WTC11 (cell line): ENCODE results near the gene RESP18. TPM values are rescaled to one million over a fixed set of nuclear protein-coding genes. Genes with fewer than 3 reads are reported as not detected.

Experiments used
- ATAC-seq: fragments of 200-7000 bp; cut with Tn5 transposase; 2 replicates; pipeline ENCODE4 v1.10.0; 2021; ENCODE audit warnings: mild to moderate bottlenecking, moderate library complexity
- CTCF ChIA-PET: fragments of 300-600 bp; sonication (Branson Sonifier 250); formaldehyde crosslinking; loops from one replicate; lab custom pipeline; 2021; ENCODE audit warnings: antibody characterized with exemption; lab: Charles Lee
- POLR2A ChIA-PET: fragments of 350-600 bp; sonication (Branson Sonifier 250); formaldehyde crosslinking; loops from one replicate; lab custom pipeline; 2021; ENCODE audit warnings: antibody characterized with exemption; lab: Charles Lee
- DNase-seq: peaks from one replicate; pipeline ENCODE4 v3.0.0; 2021; ENCODE audit warnings: low spot score
- H3K27ac Mint-ChIP-seq: 2 replicates; pipeline ENCODE4 v1.8.0; 2021; ENCODE audit warnings: mixed read lengths
- H3K27me3 Mint-ChIP-seq: 2 replicates; pipeline ENCODE4 v1.8.0; 2021; ENCODE audit warnings: low read depth, mild to moderate bottlenecking, moderate library complexity, mixed read lengths
- H3K36me3 Mint-ChIP-seq: 2 replicates; pipeline ENCODE4 v1.8.0; 2021; ENCODE audit warnings: mixed read lengths
- H3K4me1 Mint-ChIP-seq: 2 replicates; pipeline ENCODE4 v1.8.0; 2022; ENCODE audit warnings: mixed read lengths
- H3K4me3 Mint-ChIP-seq: 2 replicates; pipeline ENCODE4 v1.8.0; 2021; ENCODE audit warnings: mild to moderate bottlenecking, moderate library complexity, mixed read lengths
- H3K9me3 Mint-ChIP-seq: 2 replicates; pipeline ENCODE4 v1.8.0; 2021; ENCODE audit warnings: mixed read lengths
- ELF4 ChIP-seq: sonication (generic); formaldehyde crosslinking; IDR thresholded peaks from 2 replicates; pipeline ENCODE4 v1.8.1; 2022; ENCODE audit warnings: low read depth, mild to moderate bottlenecking, moderate library complexity, missing genetic modification reagents
- FOXK1 ChIP-seq: sonication (generic); formaldehyde crosslinking; IDR thresholded peaks from 2 replicates; pipeline ENCODE4 v1.8.0; 2022; ENCODE audit warnings: mild to moderate bottlenecking, moderate library complexity, missing genetic modification reagents
- MXD4 ChIP-seq: fragments of 250-450 bp; sonication (Bioruptor Pico); IDR thresholded peaks from 2 replicates; pipeline ENCODE4 v1.8.0; 2021; ENCODE audit warnings: mild to moderate bottlenecking, moderate library complexity, borderline replicate concordance
- NR2C2 ChIP-seq: sonication (generic); formaldehyde crosslinking; IDR thresholded peaks from 2 replicates; pipeline ENCODE4 v1.8.0; 2022; ENCODE audit warnings: mild to moderate bottlenecking, missing genetic modification reagents
- SOX15 ChIP-seq: fragments of 250-450 bp; sonication (Bioruptor Pico); IDR thresholded peaks from 2 replicates; pipeline ENCODE4 v1.9.0; 2021; ENCODE audit warnings: mild to moderate bottlenecking
- TCF7 ChIP-seq: sonication (generic); formaldehyde crosslinking; IDR thresholded peaks from 2 replicates; pipeline ENCODE4 v1.8.0; 2022; ENCODE audit warnings: mild to moderate bottlenecking, low read depth, missing genetic modification reagents, moderate library complexity
- ZNF219 ChIP-seq: sonication (generic); formaldehyde crosslinking; IDR thresholded peaks from 2 replicates; pipeline ENCODE4 v1.8.0; 2023; ENCODE audit warnings: missing genetic modification reagents, mild to moderate bottlenecking, borderline replicate concordance
- ZNF263 ChIP-seq: sonication (generic); formaldehyde crosslinking; IDR thresholded peaks from 2 replicates; pipeline ENCODE4 v1.8.1; 2022; ENCODE audit warnings: low read depth, mild to moderate bottlenecking, moderate library complexity, missing genetic modification reagents
- total RNA-seq: library from RNA; stranded (reverse); gene quantifications from 3 replicates; pipeline ENCODE4 v1.2.3, GENCODE V29; 2021
- TF ChIP-seq, protein P1 (sequence below): sonication (generic); formaldehyde crosslinking; IDR thresholded peaks from 2 replicates; pipeline ENCODE4 v1.8.1; 2023; ENCODE audit warnings: mild to moderate bottlenecking, missing genetic modification reagents, borderline replicate concordance
- TF ChIP-seq, protein P2 (sequence below): sonication (generic); formaldehyde crosslinking; IDR thresholded peaks from 2 replicates; pipeline ENCODE4 v1.8.1; 2023; ENCODE audit warnings: mild to moderate bottlenecking, missing genetic modification reagents, moderate library complexity
- TF ChIP-seq, protein P3 (sequence below): fragments of 250-450 bp; sonication (Bioruptor Pico); IDR thresholded peaks from 2 replicates; pipeline ENCODE4 v1.9.0; 2021; ENCODE audit warnings: moderate library complexity, mild to moderate bottlenecking, inconsistent platforms, borderline replicate concordance
- TF ChIP-seq, protein P4 (sequence below): sonication (generic); formaldehyde crosslinking; IDR thresholded peaks from 2 replicates; pipeline ENCODE4 v1.8.1; 2022; ENCODE audit warnings: low read depth, missing genetic modification reagents, borderline replicate concordance
- TF ChIP-seq, protein P5 (sequence below): sonication (generic); formaldehyde crosslinking; conservative IDR thresholded peaks from 2 replicates; pipeline ENCODE4 v1.8.1; 2023; ENCODE audit warnings: mild to moderate bottlenecking, low read depth, missing genetic modification reagents, moderate library complexity
- TF ChIP-seq, protein P6 (sequence below): sonication (generic); formaldehyde crosslinking; IDR thresholded peaks from 2 replicates; pipeline ENCODE4 v1.8.0; 2023; ENCODE audit warnings: missing genetic modification reagents

Gene RESP18
- total RNA-seq, 1 experiment from 2014 or later, result not detected

DNA sequence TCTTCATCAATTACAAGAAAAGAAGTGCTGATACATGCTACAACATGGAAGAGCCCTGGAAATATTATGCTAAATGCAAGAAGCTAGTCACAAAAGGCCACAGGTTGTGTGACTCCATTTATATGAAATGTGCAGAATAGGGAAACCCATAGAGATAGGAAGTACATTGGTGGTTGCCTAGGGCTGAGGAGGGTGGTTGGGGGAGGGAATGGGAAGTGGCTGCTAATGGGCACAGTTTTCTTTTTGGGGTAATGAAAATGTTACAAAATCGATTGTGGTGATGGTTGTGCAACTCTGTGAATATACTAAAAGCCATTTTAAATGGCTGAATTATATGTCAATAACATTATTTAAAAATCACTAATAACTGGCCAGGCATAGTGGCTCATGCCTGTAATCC is 24.3 kb upstream of the RESP18 start (continued):
- TF ChIP-seq, protein P1, sequence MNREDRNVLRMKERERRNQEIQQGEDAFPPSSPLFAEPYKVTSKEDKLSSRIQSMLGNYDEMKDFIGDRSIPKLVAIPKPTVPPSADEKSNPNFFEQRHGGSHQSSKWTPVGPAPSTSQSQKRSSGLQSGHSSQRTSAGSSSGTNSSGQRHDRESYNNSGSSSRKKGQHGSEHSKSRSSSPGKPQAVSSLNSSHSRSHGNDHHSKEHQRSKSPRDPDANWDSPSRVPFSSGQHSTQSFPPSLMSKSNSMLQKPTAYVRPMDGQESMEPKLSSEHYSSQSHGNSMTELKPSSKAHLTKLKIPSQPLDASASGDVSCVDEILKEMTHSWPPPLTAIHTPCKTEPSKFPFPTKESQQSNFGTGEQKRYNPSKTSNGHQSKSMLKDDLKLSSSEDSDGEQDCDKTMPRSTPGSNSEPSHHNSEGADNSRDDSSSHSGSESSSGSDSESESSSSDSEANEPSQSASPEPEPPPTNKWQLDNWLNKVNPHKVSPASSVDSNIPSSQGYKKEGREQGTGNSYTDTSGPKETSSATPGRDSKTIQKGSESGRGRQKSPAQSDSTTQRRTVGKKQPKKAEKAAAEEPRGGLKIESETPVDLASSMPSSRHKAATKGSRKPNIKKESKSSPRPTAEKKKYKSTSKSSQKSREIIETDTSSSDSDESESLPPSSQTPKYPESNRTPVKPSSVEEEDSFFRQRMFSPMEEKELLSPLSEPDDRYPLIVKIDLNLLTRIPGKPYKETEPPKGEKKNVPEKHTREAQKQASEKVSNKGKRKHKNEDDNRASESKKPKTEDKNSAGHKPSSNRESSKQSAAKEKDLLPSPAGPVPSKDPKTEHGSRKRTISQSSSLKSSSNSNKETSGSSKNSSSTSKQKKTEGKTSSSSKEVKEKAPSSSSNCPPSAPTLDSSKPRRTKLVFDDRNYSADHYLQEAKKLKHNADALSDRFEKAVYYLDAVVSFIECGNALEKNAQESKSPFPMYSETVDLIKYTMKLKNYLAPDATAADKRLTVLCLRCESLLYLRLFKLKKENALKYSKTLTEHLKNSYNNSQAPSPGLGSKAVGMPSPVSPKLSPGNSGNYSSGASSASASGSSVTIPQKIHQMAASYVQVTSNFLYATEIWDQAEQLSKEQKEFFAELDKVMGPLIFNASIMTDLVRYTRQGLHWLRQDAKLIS, result no peak
- TF ChIP-seq, protein P2, sequence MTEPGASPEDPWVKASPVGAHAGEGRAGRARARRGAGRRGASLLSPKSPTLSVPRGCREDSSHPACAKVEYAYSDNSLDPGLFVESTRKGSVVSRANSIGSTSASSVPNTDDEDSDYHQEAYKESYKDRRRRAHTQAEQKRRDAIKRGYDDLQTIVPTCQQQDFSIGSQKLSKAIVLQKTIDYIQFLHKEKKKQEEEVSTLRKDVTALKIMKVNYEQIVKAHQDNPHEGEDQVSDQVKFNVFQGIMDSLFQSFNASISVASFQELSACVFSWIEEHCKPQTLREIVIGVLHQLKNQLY (CRISPR knock-in tag), result no peak
- TF ChIP-seq, protein P3, sequence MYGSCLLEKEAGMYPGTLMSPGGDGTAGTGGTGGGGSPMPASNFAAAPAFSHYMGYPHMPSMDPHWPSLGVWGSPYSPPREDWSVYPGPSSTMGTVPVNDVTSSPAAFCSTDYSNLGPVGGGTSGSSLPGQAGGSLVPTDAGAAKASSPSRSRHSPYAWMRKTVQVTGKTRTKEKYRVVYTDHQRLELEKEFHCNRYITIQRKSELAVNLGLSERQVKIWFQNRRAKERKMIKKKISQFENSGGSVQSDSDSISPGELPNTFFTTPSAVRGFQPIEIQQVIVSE (CRISPR knock-in tag), result no peak
- TF ChIP-seq MXD4, result no peak
- TF ChIP-seq, protein P4, sequence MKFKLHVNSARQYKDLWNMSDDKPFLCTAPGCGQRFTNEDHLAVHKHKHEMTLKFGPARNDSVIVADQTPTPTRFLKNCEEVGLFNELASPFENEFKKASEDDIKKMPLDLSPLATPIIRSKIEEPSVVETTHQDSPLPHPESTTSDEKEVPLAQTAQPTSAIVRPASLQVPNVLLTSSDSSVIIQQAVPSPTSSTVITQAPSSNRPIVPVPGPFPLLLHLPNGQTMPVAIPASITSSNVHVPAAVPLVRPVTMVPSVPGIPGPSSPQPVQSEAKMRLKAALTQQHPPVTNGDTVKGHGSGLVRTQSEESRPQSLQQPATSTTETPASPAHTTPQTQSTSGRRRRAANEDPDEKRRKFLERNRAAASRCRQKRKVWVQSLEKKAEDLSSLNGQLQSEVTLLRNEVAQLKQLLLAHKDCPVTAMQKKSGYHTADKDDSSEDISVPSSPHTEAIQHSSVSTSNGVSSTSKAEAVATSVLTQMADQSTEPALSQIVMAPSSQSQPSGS (CRISPR knock-in tag), result no peak
- no peak for TF ChIP-seq SOX15 (CRISPR knock-in tag)
- TF ChIP-seq ZNF263 (CRISPR knock-in tag), result no peak
- no peak for TF ChIP-seq TCF7 (CRISPR knock-in tag)
- no peak for TF ChIP-seq FOXK1 (CRISPR knock-in tag)
- no peak for TF ChIP-seq ZNF219 (CRISPR knock-in tag)
- TF ChIP-seq ELF4 (CRISPR knock-in tag), result no peak
- TF ChIP-seq, protein P5, sequence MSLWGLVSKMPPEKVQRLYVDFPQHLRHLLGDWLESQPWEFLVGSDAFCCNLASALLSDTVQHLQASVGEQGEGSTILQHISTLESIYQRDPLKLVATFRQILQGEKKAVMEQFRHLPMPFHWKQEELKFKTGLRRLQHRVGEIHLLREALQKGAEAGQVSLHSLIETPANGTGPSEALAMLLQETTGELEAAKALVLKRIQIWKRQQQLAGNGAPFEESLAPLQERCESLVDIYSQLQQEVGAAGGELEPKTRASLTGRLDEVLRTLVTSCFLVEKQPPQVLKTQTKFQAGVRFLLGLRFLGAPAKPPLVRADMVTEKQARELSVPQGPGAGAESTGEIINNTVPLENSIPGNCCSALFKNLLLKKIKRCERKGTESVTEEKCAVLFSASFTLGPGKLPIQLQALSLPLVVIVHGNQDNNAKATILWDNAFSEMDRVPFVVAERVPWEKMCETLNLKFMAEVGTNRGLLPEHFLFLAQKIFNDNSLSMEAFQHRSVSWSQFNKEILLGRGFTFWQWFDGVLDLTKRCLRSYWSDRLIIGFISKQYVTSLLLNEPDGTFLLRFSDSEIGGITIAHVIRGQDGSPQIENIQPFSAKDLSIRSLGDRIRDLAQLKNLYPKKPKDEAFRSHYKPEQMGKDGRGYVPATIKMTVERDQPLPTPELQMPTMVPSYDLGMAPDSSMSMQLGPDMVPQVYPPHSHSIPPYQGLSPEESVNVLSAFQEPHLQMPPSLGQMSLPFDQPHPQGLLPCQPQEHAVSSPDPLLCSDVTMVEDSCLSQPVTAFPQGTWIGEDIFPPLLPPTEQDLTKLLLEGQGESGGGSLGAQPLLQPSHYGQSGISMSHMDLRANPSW (CRISPR knock-in tag), result no peak
- TF ChIP-seq, all 79 proteins: peak for 0

DNA sequence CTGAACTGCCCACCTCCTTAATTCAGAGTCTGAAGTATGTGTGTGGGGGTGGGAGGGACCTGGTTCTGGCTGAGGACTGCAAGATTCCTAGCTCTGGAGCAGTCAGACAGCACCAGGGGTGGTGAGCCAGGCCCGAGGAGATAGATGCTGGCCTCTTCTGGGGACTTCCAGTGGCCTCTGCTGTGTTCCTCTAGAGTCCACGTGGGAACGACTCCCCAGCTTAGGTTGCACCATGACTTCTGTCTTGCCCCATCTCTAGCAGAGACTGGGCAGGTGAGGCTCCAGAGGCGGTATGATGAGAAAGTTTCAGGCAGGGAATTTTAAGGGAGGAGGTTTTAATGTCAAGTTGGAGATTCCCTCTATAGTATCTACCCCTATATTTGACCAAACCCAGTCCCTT is 22.0 kb upstream of the RESP18 start:
- Mint-ChIP-seq H3K27me3 (peaks cover 68% of the 10 kb centered on the region), H3K4me3 (no peak overlapping the region), H3K36me3 (no peaks in the 10 kb centered on the region), H3K27ac (no peak overlapping the region), H3K4me1 (peaks cover 2% of the 10 kb centered on the region; the same call in 1 of the 2 replicates), H3K9me3 (no peaks in the 10 kb centered on the region)
- DNase-seq, result no peak
- TF ChIP-seq NR2C2 (CRISPR knock-in tag), result no peak
- TF ChIP-seq, protein P6, sequence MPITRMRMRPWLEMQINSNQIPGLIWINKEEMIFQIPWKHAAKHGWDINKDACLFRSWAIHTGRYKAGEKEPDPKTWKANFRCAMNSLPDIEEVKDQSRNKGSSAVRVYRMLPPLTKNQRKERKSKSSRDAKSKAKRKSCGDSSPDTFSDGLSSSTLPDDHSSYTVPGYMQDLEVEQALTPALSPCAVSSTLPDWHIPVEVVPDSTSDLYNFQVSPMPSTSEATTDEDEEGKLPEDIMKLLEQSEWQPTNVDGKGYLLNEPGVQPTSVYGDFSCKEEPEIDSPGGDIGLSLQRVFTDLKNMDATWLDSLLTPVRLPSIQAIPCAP (CRISPR knock-in tag), result no peak
- no peak for ATAC-seq
- POLR2A ChIA-PET, result no interaction called here
- CTCF ChIA-PET, result interaction anchor here (0.6 to 1.7 kb wide), 3 partner anchors 11 to 60 kb away, joined by 3 to 10 read pairs (median 6); partner anchors contain the start of gene DNPEP
